Measurements from ENCODE around the gene EAPP.
"Not testable (repeated sequence)": the region's sequence is repeated elsewhere in the genome, so short reads cannot be mapped to it uniquely, and the experiment has no call there.

EAPP gene

GRCh38 chr14:34539407-34540180 lies at the start of gene EAPP:
Gene EAPP, minus strand, starts transcription at chr14:34539701. Its CDS starts 73 bp downstream, at chr14:34539628.
- DNase-seq: peak; percentile 95

DNA sequence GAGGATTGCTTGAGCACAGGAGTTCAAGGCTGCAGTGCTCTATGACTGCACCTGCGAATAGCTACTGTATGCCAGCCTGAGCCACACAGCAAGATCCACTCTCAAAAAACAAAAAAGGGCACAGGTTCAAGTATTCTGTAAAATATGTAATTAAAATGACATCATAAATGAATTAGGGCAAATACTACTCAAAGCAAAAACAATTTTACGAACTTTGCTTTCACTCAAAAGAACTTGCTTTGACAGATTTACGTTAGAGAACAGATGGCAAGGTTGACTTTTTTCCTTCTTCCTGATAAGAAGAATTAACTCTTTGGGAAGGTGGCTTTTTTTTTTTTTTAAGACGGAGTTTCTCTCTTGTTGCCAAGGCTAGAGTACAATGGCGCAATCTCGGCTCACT lies 44.0 kb upstream of the EAPP start:
- DNase-seq: peak; percentile 22

DNA sequence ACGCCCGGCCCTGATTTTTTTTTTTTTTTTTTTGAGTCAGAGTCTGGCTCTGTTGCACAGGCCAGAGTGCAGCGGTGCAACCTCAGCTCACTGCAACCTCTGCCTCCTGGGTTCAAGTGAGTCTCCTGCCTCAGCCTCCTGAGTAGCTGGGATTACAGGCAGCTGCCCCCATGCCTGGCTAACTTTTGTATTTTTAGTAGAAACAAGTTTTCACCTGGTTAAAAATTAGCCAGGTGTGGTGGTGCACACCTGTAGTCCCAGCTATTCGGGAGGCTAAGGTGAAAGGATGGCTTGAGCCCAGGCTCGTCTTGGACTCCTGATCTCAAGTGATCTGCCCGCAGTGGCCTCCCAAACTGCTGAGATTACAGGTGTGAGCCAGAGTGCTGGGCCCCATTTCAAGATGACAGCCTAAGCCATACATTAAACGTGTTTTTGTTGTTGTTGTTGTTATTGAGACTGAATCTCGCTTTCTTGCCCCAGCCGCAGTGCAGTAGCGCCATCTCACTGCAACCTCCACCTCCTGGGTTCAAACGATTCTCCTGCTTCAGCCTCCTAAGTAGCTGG lies 42.7 kb upstream of the EAPP start:
- DNase-seq: peak; percentile 18

- DNase-seq: peak; percentile 36
Measured at GRCh38 chr14:34580381-34580780, 40.9 kb upstream of the EAPP start.

- no peak for DNase-seq
Measured at GRCh38 chr14:34571771-34572170, 32.3 kb upstream of the EAPP start.

- no peak for DNase-seq
Measured at GRCh38 chr14:34569750-34570149, 30.2 kb upstream of the EAPP start.

GRCh38 chr14:34568803-34569202 lies 29.3 kb upstream of the EAPP start:
- DNase-seq: no peak

- DNase-seq: no peak
Measured at GRCh38 chr14:34562776-34563150, 23.3 kb upstream of the EAPP start.

DNA sequence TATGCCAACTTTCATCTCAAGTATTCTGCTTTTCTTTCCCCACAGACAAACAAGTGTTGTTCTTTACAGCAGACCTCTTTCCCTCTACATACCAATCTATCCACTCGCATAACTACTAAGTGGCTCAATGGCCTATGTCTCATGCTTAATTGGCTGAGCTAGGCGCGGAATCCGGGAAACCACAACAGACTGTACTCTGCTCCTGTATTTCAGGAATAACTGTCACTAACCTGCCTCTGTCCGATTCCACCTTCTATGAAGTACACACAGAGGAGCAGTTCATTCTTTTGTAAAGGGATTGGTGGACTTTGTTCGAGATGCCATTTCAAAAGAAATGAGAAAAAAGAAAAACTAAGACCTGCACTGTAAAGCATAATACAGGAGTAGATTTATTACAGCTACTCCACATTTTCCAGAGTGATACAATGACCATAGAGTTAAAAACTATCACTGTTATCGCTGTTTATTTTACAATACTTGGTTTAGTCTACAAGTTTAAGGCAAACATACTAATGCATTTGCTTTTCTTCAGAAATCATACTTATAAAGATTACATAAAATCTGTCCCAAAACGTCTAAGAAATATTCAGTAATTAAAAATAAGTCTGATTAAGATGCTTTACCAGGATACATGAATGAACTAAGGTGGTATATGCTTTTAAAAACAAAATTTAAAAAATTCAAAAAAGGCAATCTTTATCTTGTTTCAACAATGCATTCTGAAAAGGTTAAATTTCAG lies 22.7 kb upstream of the EAPP start:
- DNase-seq: not testable (repeated sequence)

- not testable (repeated sequence) for DNase-seq
Measured at GRCh38 chr14:34556498-34556829, 17.0 kb upstream of the EAPP start.

DNA sequence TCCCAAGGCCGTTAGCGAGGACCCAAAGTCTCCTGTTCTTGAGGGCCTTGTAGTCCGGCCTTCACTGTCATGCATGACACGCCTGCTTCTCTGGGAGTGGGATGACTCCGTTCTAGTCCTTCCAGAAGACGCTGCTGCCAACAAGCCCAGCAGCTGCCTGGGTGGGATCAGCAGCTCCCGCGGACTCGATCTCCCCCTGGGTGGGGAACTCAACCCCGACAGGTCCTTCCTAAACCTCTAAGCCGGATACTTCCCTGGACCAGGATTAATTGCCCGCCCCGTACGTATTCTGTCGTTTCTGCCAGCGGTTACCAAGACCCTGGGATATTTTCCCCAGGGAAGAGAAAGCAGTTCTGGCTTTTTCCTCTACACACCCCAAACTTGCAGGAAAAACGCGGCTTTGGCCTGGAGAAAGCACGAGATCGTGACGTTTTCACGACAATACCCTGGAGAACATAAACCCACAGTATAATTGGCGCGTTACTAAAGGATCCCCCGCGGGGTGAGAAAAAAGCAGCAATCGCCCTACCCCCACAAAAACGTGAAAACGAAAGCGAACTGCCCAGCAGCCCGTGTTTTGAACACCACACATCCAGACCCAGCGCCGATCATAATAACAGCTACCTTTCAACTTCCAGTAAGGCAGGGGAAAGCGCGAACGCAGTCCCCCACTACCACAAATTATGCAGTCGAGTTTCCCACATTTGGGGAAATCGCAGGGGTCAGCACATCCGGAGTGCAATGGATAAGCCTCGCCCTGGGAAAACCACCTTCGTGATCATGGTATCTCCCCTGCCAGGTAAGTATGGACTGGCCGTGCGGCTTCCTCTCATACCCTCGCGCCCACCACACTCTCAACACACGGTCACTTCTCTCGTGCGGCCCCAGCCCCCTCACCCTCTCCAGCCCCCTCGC lies 16.3 kb upstream of the EAPP start:
- DNase-seq: not testable (repeated sequence)

DNA sequence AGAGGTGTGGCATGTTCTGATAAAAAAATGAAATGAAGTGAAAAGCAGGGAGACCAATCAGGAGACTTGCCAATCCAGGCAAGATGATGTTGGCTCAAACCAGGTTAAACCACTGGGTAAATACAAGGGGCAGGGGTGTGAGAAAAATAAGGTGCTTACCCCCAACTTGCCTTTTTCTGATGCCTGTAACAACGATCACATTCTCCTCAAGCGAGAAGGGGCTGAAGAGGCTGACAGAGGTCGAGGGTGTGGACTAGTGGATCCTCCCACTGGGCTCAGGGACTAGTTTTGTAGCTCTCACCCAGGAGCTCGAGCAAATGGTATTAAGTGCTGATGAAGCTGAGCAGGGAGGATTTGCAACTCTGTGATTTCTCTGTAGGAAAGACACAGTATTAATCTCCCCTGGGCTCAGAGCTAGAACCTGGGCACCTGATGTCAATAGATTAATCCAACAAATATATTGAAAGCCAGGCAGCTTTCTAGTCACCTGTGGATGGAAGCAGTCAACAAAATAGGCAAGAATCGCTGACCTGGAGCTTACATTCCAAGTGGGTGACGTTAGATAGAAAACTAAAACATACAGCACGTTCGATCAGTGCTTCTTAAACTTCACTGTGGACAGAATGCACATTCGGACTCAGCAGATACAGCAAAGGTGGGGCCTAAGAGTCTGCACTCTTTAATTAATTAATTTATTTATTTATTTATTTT lies 15.2 kb upstream of the EAPP start:
- peak; percentile 52 for DNase-seq

DNA sequence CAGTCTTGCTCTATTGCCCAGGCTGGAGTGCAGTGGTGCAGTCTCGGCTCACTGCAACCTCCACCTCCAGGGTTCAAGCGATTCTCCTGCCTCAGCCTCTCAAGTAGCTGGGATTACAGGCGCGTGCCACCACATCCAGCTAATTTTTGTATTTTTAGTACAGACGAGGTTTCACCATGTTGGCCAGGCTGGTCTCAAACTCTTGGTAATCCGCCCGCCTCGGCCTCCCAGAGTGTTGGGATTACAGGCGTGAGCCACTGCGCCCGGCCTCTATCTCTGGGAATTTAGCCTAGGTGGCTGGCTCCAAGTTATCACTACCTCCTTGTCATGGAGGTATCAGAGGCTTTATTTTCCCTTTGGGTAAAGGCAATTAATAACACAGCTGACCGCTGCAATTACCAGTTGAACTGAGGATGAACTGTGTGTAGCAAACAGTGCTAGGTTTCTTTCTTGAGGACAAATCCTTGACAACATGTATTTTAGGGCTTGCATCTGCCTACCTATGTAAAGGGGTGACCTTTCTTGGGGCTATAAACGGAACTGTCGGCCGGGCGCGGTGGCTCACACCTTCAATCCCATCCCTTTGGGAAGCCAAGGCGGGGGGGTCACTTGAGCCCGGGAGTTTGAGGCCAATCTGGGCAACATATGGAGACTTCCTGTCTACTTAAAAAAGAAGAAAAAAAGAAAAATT lies 9.9 kb upstream of the EAPP start:
- DNase-seq: peak; percentile 34

DNA sequence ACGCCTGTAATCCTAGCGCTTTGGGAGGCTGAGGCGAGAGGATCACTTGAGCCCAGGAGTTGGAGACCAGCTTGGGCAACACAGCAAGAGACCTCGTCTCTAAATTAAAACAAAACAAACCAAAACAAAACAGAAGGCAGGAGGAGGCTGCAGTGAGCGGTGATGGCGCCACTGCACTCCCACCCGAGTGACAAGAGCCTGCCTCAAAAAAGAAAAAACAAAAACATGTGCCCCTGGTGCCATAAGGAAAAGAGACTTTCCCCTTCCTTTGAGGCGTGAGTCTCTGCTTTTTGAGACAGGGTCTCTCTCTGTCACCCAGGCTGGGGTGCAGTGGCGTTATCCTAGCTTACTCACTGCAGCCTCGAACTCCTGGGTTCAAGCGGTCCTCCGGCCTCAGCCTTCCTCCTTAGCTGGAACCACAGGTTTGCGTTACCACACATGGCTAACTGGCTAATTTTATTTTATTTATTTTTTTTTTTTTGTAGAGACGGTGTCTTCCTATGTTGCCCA lies 9.0 kb upstream of the EAPP start:
- peak; percentile 44 for DNase-seq

- DNase-seq: not testable (repeated sequence)
Measured at GRCh38 chr14:34547136-34547520, 7.6 kb upstream of the EAPP start.

- not testable (repeated sequence) for DNase-seq
Measured at GRCh38 chr14:34546272-34547135, 7.0 kb upstream of the EAPP start.

DNA sequence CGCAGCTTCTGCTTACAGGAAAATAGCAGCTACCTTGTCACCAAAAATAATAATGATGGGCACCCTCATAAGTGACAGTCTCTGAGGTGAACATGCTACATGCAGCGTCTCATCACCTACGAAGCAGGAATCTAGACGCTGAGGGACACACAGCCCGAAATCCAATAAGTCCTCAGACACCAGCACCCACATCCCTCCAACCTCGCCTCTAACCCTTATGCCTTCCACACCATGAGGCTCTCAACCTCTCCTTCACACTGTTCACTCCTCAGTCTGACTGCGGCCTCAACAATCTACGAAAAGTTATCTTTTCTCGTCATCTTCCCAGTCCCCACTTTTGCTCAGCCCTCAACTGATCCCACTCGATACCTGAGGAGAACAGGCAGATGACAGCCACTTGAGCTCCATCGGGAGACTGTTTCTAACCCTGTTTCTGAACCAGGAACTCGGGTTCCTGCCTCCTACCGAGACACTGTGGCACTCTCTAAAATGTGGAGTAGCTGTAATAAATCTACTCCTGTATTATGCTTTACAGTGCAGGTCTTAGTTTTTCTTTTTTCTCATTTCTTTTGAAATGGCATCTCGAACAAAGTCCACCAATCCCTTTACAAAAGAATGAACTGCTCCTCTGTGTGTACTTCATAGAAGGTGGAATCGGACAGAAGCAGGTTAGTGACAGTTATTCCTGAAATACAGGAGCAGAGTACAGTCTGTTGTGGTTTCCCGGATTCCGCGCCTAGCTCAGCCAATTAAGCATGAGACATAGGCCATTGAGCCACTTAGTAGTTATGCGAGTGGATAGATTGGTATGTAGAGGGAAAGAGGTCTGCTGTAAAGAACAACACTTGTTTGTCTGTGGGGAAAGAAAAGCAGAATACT lies 919 bp upstream of the EAPP start:
- DNase-seq: not testable (repeated sequence)

- DNase-seq: no peak
Measured at GRCh38 chr14:34538871-34539406, 562 bp downstream of the EAPP start.

GRCh38 chr14:34538096-34538495 lies 1.4 kb downstream of the EAPP start:
- not testable (repeated sequence) for DNase-seq

Measured in activated CD8-positive, alpha-beta memory T cell treated with anti-CD3 and anti-CD28 coated beads, Interleukin-2, amount 50 U/mL, for 48 hours (primary cell).